HG03108 (cell line): ENCODE data around the gene TRIM69.
"Not testable (repeated sequence)": the region's sequence is repeated elsewhere in the genome, so short reads cannot be mapped to it uniquely, and the experiment has no call there.

ENCODE experiments used
- ATAC-seq: cut with Tn5 transposase; IDR thresholded peaks from one replicate; pipeline ENCODE4 v1.9.1; 2021; ENCODE audit warnings: moderate library complexity; ENCODE audit not compliant: unreplicated experiment

The TRIM69 gene

DNA sequence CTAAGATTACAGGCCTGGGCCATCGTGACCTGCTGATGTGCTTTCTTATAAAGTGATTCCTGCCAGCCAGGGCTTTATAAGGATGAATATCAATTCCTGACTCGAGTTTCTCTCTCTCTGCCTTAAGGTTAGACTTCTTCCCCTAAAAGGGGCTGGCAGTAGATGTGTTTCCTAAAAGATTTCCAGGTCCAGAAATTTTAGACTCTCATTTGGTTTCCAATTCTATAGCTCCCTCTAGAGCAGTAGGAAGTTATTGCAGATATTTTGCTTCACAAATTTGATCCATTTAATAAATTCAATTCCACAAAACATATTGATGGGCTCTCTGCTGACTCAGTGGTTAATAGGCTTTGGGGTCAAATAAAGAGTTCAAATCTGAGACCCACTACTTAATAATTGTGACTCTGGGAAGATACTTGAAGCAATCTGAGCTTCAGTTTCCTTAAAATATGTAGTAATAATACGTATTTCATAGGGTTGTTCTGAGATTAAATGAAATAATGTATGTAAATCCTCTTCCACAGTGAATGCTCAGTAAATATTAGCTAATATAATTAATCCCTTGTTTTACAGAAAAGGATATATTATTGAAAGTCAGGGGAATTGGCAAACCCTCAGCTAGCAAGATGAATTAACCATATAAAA is 2.1 kb downstream of the TRIM69 start:
- no peak for ATAC-seq

DNA sequence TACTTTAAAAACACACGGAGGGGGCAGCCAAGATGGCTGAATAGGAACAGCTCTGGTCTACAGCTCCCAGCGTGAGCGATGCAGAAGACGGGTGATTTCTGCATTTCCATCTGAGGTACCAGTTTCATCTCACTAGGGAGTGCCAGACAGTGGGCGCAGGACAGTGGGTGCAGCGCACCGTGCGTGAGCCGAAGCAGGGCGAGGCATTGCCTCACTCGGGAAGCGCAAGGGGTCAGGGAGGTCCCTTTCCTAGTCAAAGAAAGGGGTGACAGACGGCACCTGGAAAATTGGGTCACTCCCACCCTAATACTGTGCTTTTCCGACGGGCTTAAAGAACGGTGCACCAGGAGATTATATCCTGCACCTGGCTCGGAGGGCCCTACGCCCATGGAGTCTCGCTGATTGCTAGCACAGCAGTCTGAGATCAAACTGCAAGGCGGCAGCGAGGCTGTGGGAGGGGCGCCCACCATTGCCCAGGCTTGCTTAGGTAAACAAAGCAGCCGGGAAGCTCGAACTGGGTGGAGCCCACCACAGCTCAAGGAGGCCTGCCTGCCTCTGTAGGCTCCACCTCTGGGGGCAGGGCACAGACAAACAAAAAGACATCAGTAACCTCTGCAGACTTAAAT is 3.0 kb downstream of the TRIM69 start:
- ATAC-seq: not testable (repeated sequence)

DNA sequence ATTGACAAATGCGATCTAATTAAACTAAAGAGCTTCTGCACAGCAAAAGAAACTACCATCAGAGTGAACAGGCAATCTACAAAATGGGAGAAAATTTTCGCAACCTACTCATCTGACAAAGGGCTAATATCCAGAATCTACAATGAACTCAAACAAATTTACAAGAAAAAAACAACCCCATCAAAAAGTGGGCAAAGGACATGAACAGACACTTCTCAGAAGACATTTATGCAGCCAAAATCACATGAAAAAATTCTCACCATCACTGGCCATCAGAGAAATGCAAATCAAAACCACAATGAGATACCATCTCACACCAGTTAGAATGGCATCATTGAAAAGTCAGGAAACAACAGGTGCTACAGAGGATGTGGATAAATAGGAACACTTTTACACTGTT is 7.1 kb downstream of the TRIM69 start:
- not testable (repeated sequence) for ATAC-seq

DNA sequence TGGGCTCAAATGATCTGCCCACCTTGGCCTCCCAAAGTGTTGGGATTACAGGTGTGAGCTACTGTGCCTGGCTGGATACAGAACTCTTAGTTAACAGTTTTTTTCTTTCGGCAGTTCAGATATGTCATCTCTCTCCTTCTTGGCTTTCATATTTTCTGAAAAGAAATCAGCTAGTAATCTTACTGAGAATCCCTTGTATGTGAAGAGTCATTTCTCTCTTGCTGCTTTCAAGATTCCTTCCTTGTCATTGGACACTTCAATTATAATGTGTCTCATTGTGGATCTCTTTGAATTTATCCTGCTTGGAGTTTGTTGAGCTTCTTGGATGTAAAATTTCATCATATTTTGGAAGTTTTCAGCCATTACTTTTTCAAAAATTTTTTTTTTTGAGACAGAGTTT is 17.0 kb downstream of the TRIM69 start:
- ATAC-seq: no peak

DNA sequence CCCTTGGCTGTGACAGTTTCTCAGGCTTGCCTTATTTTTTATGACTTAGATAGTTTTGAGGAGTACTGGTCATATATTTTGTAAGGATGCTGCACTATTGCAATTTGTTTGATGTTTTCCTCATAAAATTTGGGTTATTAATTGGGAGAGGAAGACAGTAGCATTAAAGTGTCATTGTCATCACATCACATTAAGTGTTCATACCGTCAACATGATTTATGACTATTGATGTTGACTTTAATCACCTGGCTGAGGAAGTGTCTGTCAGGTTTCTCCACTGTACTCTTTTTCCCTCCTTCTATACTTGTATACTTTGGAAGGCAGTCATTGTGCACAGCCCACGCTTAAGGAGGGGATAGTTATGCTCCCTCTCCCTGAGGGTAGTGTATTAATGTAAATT is 26.9 kb downstream of the TRIM69 start:
- ATAC-seq: no peak

DNA sequence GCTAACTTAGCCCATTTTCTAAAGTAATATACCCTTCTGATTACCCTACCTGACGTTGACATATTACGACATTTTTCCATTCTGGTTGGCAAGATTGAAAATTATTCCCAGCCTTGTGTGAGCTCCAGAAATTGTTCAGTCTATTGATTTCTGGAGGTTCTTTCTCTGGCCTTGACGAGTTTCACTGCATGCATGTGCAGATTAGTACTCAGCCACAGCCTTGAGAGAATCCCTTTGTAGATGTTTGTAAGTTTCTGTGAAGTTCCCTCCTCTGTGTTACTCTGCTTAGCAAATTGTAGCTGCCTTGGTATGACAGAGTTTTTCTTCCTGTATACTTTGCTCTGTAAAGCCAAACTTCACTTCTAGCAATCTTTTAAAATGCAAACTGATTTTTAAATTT is 27.5 kb downstream of the TRIM69 start:
- ATAC-seq: no peak

DNA sequence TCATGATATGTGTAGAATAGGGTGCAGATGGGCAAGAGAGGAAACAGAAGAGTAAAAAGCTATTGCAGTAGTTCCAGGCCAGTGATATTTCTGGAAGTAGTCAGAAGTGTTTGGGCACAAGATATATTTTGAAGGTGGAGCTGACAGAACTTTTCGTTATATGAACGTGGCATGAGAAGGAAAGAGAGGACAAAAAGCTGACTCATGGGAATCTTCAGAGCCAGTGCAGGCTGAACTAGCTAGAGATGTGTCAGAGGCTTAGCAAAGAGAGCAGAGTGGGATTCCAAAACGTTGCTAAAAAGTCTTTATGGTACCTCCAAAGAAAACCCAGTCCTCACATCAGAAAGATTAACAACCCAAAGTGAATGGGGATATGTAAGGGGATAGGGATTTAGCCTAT is 28.7 kb downstream of the TRIM69 start:
- ATAC-seq: no peak

DNA sequence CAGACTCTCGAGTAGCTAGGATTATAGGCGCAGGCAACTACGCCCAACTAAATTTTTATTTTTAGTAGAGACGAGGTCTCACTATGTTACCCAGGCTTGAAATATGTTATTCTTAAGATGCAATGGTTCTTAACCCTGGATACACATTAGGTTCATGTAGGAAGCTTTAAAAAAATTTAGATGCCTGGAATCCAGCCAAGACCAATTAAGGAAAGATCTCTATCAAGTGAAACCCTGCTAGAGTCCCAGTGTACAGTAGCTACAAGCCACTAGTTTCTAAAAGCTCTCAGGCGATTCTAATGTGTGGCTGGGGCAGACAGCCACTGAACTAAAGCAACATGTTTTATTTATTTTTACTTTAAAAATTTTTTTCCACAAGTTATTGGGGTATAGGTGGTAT is 33.2 kb downstream of the TRIM69 start:
- ATAC-seq: no peak

DNA sequence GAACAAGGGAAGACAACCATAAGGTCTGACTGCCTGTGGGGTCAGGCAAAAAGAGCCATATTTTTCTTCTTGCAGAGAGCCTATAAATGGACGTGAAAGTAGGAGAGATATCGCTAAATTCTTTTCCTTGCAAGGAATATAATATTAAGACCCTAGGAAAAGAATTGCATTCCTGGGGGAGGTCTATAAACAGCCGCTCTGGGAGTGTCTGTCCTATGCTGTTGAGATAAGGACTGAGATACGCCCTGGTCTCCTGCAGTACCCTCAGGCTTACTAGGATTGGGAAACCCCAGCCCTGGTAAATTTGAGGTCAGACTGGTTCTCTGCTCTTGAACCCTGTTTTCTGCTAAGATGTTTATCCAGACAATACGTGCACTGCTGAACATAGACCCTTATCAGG is 34.4 kb downstream of the TRIM69 start:
- ATAC-seq: not testable (repeated sequence)

DNA sequence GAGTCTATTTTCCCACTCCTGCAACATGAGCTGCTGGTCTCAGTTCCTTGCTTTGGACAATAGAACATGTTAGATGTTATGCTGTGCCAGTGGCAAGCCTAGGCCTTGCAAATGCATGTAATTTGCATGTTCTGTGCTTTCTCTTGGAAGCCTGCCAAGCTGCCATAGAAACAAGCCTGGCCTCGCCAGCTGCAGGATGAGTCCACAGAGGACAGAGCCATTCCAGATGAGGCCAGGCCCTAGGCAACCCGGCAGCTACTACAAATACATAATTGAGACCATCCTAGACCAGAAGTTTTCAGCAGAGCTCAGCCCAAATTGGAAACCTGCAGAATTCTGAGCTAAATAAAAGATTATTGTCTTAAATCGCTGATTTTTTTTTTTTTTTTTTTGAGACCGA is 39.6 kb downstream of the TRIM69 start:
- ATAC-seq: no peak

DNA sequence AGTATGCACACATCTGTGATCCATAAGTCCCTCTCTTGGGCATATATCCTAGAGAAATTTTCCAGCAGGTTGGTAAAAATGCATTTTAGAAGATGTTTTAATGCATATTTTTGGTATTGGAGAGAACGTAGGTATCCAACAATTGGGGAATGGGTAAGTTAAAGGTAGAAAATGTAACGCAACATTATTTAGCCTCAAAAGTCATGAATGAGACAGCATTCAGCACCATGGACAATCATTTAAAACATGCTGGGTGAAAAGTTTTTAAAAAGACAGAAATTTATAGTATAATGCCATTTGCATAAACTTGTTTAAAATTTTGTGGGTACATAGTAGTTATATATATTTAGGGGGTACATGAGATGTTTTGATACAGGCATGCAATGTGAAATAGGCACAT is 43.4 kb downstream of the TRIM69 start:
- ATAC-seq: no peak

DNA sequence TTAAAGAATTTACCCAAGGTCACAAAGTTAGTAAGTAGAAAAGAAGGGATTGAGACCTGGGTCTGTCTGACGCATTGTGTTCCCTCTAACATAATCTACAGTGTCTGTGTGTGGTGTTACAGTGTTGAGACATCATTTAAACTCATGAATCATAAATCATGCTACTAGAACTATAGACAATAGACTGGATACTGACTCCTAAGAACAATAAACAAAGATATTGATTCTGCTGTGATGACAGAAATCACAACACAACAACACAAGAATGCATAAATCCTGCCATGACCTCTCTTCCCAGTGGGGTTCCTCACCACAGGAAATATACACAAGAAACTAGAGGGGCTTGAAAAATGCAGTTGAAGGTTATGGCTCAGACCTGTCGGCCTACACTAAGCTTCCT is 44.3 kb downstream of the TRIM69 start:
- ATAC-seq: no peak

DNA sequence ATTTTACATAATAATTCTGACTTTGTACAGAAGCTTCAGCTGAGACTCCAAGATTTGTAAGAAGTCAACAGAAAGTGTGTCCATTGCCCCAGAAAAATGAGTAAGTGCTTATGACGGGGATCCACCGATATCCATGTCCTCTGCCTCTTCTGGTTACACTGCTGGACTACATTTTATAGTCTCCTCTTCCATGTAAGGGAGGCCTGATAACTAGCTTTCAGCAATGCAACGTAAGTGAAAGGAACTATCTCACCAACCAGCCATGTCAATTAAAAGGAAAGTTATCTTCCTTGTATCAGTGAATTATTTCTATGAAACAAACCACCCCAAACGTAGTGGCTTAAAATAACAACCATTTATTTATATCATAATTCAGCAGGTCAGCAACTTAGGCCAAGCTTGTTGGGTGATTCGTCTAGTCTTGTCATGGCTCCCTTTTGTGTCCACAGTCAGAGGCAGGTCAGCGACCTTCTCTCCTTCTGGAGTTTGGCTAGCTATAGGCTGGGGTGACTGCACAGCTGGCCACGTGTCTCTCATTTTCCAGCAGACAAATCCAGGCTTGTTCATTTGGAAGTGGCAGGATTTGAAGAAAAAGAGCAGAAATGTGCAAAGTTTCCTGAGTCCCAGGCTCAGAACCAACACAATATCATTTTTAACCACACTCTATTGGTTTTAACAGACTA is 44.9 kb downstream of the TRIM69 start:
- ATAC-seq: no peak

DNA sequence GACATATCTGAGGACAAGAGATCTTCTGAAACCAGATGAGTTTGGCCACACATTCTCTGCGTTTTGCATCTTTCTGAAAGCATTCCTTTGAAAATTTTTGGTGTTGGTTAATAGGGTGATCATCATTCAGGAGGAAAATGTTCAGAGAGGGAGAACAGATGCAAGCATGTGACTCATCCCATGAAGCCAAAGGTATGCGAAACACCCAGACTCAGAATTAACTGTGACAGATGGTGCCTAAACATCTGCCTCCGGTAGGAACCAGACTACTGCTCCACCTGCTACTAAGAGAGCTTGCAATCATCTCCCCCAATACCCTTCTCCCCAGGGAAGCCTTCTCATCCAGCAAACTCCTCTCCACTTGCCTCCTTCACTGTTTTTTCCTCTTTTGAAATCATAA is 46.2 kb downstream of the TRIM69 start:
- ATAC-seq: no peak

DNA sequence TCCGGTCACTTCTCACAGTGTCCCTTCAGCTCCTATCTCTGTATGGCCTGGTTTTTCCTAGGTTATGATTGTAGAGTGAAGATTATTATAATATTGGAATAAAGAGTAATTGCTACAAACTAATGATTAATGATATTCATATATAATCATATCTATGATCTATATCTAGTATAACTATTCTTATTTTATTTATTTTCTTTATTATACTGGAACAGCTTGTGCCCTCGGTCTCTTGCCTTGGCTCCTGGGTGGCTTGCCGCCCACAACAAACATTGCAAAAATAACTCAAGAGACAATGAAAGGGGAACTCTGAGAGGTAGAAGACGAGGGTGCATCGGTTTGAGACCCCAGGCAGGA is 48.6 kb downstream of the TRIM69 start:
- not testable (repeated sequence) for ATAC-seq

DNA sequence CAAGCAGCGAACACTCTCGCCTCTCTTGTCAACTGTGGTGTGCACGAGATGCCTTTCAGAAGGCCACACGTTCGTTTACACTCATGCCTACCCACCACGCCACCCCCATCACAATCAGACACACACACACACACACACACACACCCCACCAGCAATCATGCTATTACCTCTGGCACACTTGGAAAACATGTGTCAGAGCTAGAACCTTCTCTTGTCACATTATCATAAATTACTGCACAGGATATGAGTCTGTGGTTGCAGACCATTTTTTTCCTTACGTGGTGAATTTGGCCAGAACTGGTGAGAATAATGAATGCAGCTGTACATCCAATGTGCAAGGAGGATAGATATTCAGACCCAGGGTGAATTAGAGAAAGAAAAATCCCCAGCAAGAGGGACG is 52.4 kb downstream of the TRIM69 start:
- ATAC-seq: no peak

DNA sequence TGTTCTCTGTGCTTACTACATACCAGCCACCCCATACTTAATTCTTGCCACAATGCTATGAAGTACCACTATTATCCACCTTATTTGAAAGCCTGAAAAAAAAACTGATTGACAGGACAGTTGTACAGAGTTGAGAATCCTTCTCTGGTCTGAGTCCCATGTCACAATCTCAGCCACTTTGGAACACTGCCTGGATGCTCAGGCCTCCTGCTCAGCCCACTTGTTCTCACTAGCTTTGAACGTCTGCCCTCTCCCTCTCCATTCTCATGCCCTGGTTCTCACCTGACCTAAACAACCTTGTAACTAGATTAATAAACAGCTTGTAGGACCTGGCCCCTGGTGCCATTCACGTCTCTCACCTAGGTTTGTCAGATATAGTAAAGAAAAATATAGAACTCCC is 53.9 kb downstream of the TRIM69 start:
- ATAC-seq: no peak

DNA sequence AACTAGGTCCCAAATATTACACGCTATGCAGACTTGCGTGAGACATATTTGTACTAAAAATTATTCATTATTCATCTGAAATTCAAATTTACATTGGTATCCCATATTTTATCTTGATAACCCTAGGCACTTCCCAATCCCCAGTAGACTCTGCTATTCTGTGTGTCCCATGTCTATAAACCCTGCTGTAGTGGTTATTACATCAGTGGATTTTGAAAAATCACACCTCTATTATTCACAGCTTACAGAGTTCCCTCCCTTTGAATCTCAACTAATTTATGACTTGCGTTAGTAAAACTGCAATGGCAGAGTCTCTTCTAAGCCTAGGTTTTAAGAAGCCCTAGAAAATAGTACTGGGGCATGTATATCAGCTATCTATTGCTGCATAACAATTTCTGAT is 54.3 kb downstream of the TRIM69 start:
- ATAC-seq: no peak

DNA sequence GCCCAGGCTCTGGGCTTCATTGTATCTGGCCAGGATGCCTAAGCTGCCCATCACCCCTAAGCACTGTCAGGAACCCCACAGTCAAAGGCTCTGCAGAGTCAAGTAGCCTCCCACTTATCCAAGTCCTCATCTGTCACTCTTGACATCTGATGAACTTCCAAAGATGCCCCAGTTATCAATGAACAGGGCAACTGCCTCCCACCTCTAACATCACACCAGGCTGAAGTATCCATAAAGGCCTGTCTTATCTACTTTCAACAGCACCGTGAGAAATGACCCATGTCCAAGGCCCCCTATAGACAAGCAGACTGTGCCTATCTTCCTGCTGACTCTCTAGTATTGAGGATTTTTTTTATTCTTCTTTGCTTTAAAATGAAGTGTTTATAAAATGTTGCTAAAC is 56.4 kb downstream of the TRIM69 start:
- no peak for ATAC-seq

DNA sequence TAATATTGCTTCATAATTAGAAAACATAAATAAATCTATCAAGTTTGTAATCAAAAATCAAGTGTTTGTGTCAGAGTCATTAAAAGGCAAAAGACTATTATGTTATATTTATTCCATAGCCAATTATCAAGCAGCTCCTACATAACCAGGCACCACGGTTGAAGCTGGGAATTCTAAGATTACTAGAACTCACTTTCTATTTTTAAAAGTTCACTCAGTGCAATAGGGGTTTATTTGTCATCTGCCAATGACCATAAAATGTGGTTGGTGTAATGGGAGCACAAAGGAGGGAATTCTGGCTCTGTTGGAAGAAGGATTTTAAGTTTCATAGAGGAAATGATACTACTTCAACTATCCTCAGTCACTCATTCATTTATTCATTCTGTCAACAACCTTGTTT is 57.7 kb downstream of the TRIM69 start:
- no peak for ATAC-seq

DNA sequence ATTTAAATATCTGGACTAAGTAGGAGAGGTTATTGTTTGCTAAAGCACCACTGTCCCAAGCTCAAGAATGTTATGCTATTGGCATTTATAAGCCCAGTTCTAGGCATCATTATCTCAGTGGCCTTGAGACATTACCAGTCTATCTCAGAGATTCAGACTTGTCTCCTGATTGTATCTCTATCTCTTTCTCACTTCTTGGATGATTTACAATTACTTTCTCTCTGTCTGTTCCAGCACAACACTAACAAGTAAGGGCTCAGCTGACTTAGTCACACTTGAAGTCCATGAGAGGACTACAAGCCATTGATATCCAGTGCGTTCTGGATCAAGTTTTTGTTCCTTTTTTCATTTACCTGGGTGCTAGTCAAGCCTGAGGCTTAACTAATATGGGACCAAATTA is 60.2 kb downstream of the TRIM69 start:
- ATAC-seq: no peak

DNA sequence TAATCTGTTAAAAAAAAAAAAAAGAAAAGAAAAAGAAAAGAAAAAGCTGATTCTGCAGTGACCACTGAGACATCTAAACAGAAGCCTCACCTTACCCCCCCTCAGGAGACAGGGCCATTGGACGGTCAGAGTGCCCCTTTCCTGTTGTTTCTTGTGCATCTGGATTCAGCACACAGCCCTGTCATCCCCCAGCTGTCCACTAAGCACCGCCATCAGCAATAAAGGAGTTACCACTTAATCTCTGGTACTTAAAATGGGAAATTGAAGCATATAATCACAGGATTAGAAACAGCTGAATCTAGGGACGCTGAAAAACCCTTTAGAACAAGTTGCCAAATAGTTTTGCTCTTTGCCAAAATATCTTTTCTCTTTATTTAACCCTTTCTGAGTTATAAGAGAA is 62.5 kb downstream of the TRIM69 start:
- no peak for ATAC-seq

DNA sequence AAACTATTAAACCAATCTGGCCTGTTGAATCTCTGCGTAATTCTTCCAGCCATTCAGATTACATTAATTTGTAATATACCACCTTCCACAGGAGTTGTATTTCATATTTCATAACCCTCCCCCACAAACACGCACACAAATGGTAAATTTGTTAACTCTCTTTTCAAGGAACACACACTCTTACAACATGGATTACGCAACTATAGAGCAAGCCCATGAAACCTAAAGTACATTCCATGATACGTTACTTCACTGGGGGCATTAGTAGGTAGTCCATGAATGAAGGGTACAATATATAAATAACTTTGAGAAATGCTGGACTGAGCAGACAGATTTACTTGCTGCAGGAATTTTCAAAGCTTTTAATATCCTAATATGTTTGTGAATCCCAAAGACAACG is 65.0 kb downstream of the TRIM69 start:
- no peak for ATAC-seq
